ENCODE measurements around the gene CDH4. TPM values are rescaled to one million over a fixed set of nuclear protein-coding genes. Genes with fewer than 3 reads are reported as not detected.

CDH4 gene
- total RNA-seq, 4 donors from 2014 or later, result not detected

DNA sequence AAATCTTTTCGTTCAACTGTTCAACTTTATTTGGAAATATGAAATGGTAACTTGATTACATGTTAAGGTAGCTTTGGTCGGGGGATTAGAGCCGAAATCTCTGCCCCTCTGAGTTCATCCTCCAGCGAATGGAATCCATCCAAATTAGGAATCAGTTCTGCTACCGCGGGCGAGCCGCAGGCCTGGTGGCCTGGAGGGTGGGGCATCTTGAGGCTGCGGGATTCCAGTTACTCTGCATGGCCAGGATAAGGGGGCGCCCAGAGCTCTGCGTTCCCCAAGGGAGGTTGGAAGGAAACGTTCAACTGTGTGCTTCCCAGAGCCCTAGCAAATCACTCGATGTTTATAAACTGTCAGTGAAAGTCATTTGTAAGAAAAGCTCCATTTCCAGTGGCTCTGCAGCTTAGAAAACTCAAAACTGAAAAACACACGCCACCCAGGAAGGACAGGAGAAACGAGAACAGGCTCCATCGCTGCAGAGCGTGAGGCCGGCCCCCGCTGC, 551.4 kb downstream of the CDH4 start:
- 41 to 60% methylated on average over 1 to 19 of the region's 19 CpGs for WGBS, 2 donors (ENCODE audit: low coverage in 1 of 2)
- Histone ChIP-seq H3K27ac (no peak overlapping the region), H3K27me3 (peaks cover 18% of the 10 kb centered on the region), H3K9me3 (no peaks in the 10 kb centered on the region), H3K36me3 (no peaks in the 10 kb centered on the region), H3K4me1 (no peaks in the 10 kb centered on the region), H3K4me3 (no peak overlapping the region)
- intact Hi-C loops (cut with DNase I; ENCODE audit: low total_unique reads) (no loop called here), in situ Hi-C loops (cut with MboI; ENCODE audit: low pct_ligation_motif_present in 1 of 4, low pct_unique_long_range_greater_than_20kb in 1 of 4, low sequenced_read_pairs in 3 of 4) (no loop called here)
- TF ChIP-seq CTCF (IDR thresholded peaks at IDR 0.05) (no peak), POLR2A (IDR thresholded peaks at IDR 0.05) (no peak), EP300 (IDR thresholded peaks at IDR 0.05; ENCODE audit: low read depth) (no peak), POLR2AphosphoS5 (IDR thresholded peaks at IDR 0.05) (no peak)
- DNase-seq, result no peak

GRCh38 chr20:61803915-61804751, 552.1 kb downstream of the CDH4 start:
- no peak for DNase-seq
- no peak for TF ChIP-seq POLR2AphosphoS5 (IDR thresholded peaks at IDR 0.05)
- TF ChIP-seq EP300 (IDR thresholded peaks at IDR 0.05; ENCODE audit: low read depth), result no peak
- TF ChIP-seq CTCF (IDR thresholded peaks at IDR 0.05), result no peak
- TF ChIP-seq POLR2A (IDR thresholded peaks at IDR 0.05), result no peak
- H3K27me3 ChIP-seq, result peaks cover 18% of the 10 kb centered on the region
- H3K4me3 ChIP-seq, result no peak overlapping the region
- no peaks in the 10 kb centered on the region for H3K9me3 ChIP-seq
- 53% methylated on average over 27 of the region's 27 CpGs; no CpG with 5 or more reads in 1 of the 2 donors for WGBS, 2 donors (ENCODE audit: low coverage in 1 of 2)
- in situ Hi-C loops (cut with MboI; ENCODE audit: low pct_ligation_motif_present in 1 of 4, low pct_unique_long_range_greater_than_20kb in 1 of 4, low sequenced_read_pairs in 3 of 4), result no loop called here
- no peaks in the 10 kb centered on the region for H3K4me1 ChIP-seq
- intact Hi-C loops (cut with DNase I; ENCODE audit: low total_unique reads), result no loop called here
- H3K27ac ChIP-seq, result no peak overlapping the region
- H3K36me3 ChIP-seq, result no peaks in the 10 kb centered on the region

- in situ Hi-C loops (cut with MboI; ENCODE audit: low pct_ligation_motif_present in 1 of 4, low pct_unique_long_range_greater_than_20kb in 1 of 4, low sequenced_read_pairs in 3 of 4), result no loop called here
Measured at GRCh38 chr20:61804752-61805295, 552.8 kb downstream of the CDH4 start.

More at GRCh38 chr20:61804752-61805295, 552.8 kb downstream of the CDH4 start:
- Histone ChIP-seq H3K27ac (no peak overlapping the region), H3K4me3 (no peak overlapping the region), H3K27me3 (peaks cover 18% of the 10 kb centered on the region), H3K36me3 (no peaks in the 10 kb centered on the region), H3K9me3 (no peaks in the 10 kb centered on the region), H3K4me1 (no peaks in the 10 kb centered on the region)
- intact Hi-C loops (cut with DNase I; ENCODE audit: low total_unique reads), result no loop called here
- no peak for DNase-seq
- 81% methylated on average over 13 of the region's 13 CpGs; no CpG with 5 or more reads in 1 of the 2 donors for WGBS, 2 donors (ENCODE audit: low coverage in 1 of 2)
- no peak for TF ChIP-seq EP300 (IDR thresholded peaks at IDR 0.05; ENCODE audit: low read depth)
- TF ChIP-seq CTCF (IDR thresholded peaks at IDR 0.05), result no peak
- no peak for TF ChIP-seq POLR2A (IDR thresholded peaks at IDR 0.05)
- no peak for TF ChIP-seq POLR2AphosphoS5 (IDR thresholded peaks at IDR 0.05)
